ENCODE results near the gene WDFY2. TPM values are rescaled to one million over a fixed set of nuclear protein-coding genes. Genes with fewer than 3 reads are reported as not detected.

The WDFY2 gene
- total and polyA plus RNA-seq, 2 experiments from 2014 or later, result 11.4 to 24.0 TPM

- no peak for TF ChIP-seq CTCF (conservative IDR thresholded peaks at IDR 0.05; ENCODE audit: low read depth in 2 of 2)
- TF ChIP-seq ZNF462 (CRISPR knock-in tag; IDR thresholded peaks at IDR 0.05), result no peak
- TF ChIP-seq NANOG (IDR thresholded peaks at IDR 0.05; ENCODE audit: borderline replicate concordance), result no peak
Observed at GRCh38 chr13:51726446-51727193, 142.4 kb downstream of the WDFY2 start (continued).

- DNase-seq (ENCODE audit: low spot score), result no peak
- peaks cover 11% of the 10 kb centered on the region; the same call in 2 of the 3 replicates for H3K36me3 Mint-ChIP-seq (ENCODE audit: low read depth)
Observed at GRCh38 chr13:51727634-51728274, 143.5 kb downstream of the WDFY2 start.

More at GRCh38 chr13:51727634-51728274, 143.5 kb downstream of the WDFY2 start:
- Mint-ChIP-seq H3K4me1 (no peaks in the 10 kb centered on the region), H3K27me3 (ENCODE audit: insufficient read depth, low read depth, poor library complexity) (peaks cover 3% of the 10 kb centered on the region), H3K4me3 (no peak overlapping the region), H3K27ac (no peak overlapping the region), H3K9me3 (no peaks in the 10 kb centered on the region)
- H3F3A ChIP-seq (replicated peaks; ENCODE audit: low read depth), result no peaks in the 10 kb centered on the region
- H3K9me2 ChIP-seq (ENCODE audit: insufficient read depth), result no peaks in the 10 kb centered on the region
- no peak overlapping the region for H2AFZ ChIP-seq
- no peak overlapping the region for H3K4me2 ChIP-seq
- no peaks in the 10 kb centered on the region for H3K27me3 ChIP-seq (ENCODE audit: insufficient read depth)
- 0 out of 2 replicates have a peak, but pooled peaks cover 3% of the 10 kb centered on the region for H4K20me1 ChIP-seq (replicated peaks; ENCODE audit: insufficient read depth)
- H3K4me3 ChIP-seq, result no peak overlapping the region
- no peaks in the 10 kb centered on the region; the same call in 1 of the 2 replicates for H3K79me2 ChIP-seq (replicated peaks; ENCODE audit: insufficient read depth)
- no peak for TF ChIP-seq EZH2 (IDR thresholded peaks at IDR 0.05; ENCODE audit: low read depth, unreplicated experiment)
- no peak for TF ChIP-seq EZH2phosphoT487 (IDR thresholded peaks at IDR 0.05; ENCODE audit: unreplicated experiment)
- TF ChIP-seq JUNB (IDR thresholded peaks at IDR 0.05; ENCODE audit: unreplicated experiment), result no peak
- no peak for TF ChIP-seq CREB1 (CRISPR knock-in tag; IDR thresholded peaks at IDR 0.05; ENCODE audit: low read depth)
- H3K4me1 ChIP-seq (ENCODE audit: insufficient read depth), result no peaks in the 10 kb centered on the region
- no peak overlapping the region for H3K27ac ChIP-seq (ENCODE audit: low read depth)
- H3K36me3 ChIP-seq (ENCODE audit: insufficient read depth), result no peaks in the 10 kb centered on the region
- no peak for ATAC-seq
